ENCODE measurements around the gene PROM1.

- no peak for TF ChIP-seq EP300 (IDR thresholded peaks at IDR 0.05)
- no peak for TF ChIP-seq CTCF (IDR thresholded peaks at IDR 0.05)
- TF ChIP-seq POLR2AphosphoS5 (IDR thresholded peaks at IDR 0.05): no peak
Measured at GRCh38 chr4:16116019-16116418, 32.2 kb upstream of the PROM1 start.
